Mesendoderm (in vitro differentiated cells): ENCODE data around the gene IDE.

Experiments used
- DNase-seq: peaks from one replicate; pipeline ENCODE4 v3.0.0; 2013
- H2AK5ac ChIP-seq: 2 replicates; pipeline ENCODE4 v1.6.1; 2013; ENCODE audit warnings: low read length, inconsistent platforms
- H2BK120ac ChIP-seq: 2 replicates; pipeline ENCODE4 v1.6.1; 2013; ENCODE audit warnings: low read depth, mild to moderate bottlenecking, low read length, moderate library complexity, mixed read lengths
- H2BK15ac ChIP-seq: replicated peaks from 2 replicates; pipeline ENCODE4 v1.6.1; 2013; ENCODE audit warnings: low read depth, mild to moderate bottlenecking, moderate library complexity
- H2BK5ac ChIP-seq: 2 replicates; pipeline ENCODE4 v1.6.1; 2013; ENCODE audit warnings: low read length, inconsistent platforms
- H3K18ac ChIP-seq: 2 replicates; pipeline ENCODE4 v1.6.1; 2013; ENCODE audit warnings: mild to moderate bottlenecking, low read length, mixed read lengths
- H3K23ac ChIP-seq: one replicate; pipeline ENCODE4 v1.6.1; 2013; ENCODE audit warnings: low read length
- H3K27ac ChIP-seq: 2 replicates; pipeline ENCODE4 v1.5.1; 2013; ENCODE audit warnings: low read depth, mild to moderate bottlenecking, inconsistent platforms, low read length, moderate library complexity
- H3K27me3 ChIP-seq: 2 replicates; pipeline ENCODE4 v1.6.1; 2013; ENCODE audit warnings: low read length, control low read depth, mild to moderate bottlenecking, inconsistent platforms; ENCODE audit not compliant: insufficient read depth, poor library complexity
- H3K36me3 ChIP-seq: 2 replicates; pipeline ENCODE4 v1.6.1; 2013; ENCODE audit warnings: low read length, inconsistent platforms; ENCODE audit not compliant: control insufficient read depth, insufficient read depth
- H3K4ac ChIP-seq: one replicate; pipeline ENCODE4 v1.6.1; 2013; ENCODE audit warnings: low read depth, mild to moderate bottlenecking, low read length, moderate library complexity
- H3K4me1 ChIP-seq: 2 replicates; pipeline ENCODE4 v1.6.1; 2013; ENCODE audit warnings: low read depth, low read length, inconsistent platforms; ENCODE audit not compliant: control insufficient read depth
- H3K4me2 ChIP-seq: 2 replicates; pipeline ENCODE4 v1.6.1; 2013; ENCODE audit warnings: low read length
- H3K4me3 ChIP-seq: 2 replicates; pipeline ENCODE4 v1.5.1; 2013; ENCODE audit warnings: mild to moderate bottlenecking, low read length
- H3K56ac ChIP-seq: one replicate; pipeline ENCODE4 v1.6.1; 2013; ENCODE audit warnings: low read length
- H3K79me1 ChIP-seq: 2 replicates; pipeline ENCODE4 v1.6.1; 2013; ENCODE audit warnings: low read length, inconsistent platforms
- H3K79me2 ChIP-seq: 2 replicates; pipeline ENCODE4 v1.6.1; 2013; ENCODE audit warnings: mild to moderate bottlenecking, low read length; ENCODE audit not compliant: control insufficient read depth, insufficient read depth
- H3K9ac ChIP-seq: 2 replicates; pipeline ENCODE4 v1.6.1; 2013; ENCODE audit warnings: low read length, inconsistent platforms
- H4K5ac ChIP-seq: one replicate; pipeline ENCODE4 v1.6.1; 2013; ENCODE audit warnings: low read length
- H4K8ac ChIP-seq: one replicate; pipeline ENCODE4 v1.6.1; 2013; ENCODE audit warnings: low read depth, mild to moderate bottlenecking, control low read depth, low read length, moderate library complexity
- WGBS: extraction: QIAGEN DNeasy Blood & Tissue Kit; methylation state at CpG from one replicate; pipeline ENCODE4 v1.1.7; 2013; ENCODE audit warnings: low lambda C conversion rate, missing lambda C conversion rate; ENCODE audit not compliant: insufficient coverage; ENCODE audit errors: extremely low coverage; 5-methylcytosine and 5-hydroxymethylcytosine counted together

The IDE gene

DNA sequence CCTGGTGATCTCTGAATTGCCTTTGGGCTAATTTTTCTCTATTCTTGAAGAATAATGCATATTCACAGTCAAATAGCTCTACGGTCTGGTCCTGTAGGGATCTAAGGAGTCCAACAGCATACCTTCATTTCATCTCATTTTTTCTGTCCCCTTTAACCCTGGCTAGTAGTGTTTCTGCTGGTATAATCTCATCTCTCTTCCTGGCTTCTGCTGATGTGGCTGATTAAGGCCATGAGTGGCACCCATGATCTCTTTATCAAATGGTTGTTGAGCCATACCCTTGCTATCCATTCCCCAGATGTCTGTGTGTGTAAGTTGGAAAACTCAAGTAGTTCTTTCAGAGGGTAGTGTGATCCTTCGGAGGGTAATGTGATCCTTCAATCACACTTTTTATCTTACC lies 163.4 kb downstream of the IDE start:
- Histone ChIP-seq H3K18ac (no peak overlapping the region), H3K9ac (no peak overlapping the region), H3K27ac (no peak overlapping the region)

DNA sequence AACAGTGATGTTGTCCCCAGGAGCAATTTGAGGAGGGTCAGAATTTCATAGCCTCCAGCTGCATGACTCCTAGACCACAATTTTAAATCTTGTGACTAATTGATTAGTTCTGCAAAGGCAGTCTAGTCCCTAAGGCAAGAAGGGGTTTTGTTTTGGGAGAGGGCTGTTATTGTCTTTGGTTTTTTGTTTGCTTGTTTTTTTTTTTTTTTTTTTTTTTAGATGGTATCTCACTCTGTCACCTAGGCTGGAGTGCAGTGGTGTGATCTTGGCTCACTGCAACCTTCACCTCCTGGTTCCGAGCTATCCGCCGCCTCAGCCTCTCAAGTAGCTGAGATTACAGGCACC lies 165.9 kb downstream of the IDE start:
- H3K79me2 ChIP-seq: no peaks in the 10 kb centered on the region
- no peak overlapping the region for H2BK15ac ChIP-seq
- no peaks in the 10 kb centered on the region for H3K79me1 ChIP-seq
- H2AK5ac ChIP-seq: no peak overlapping the region
- no peak overlapping the region for H2BK5ac ChIP-seq
- no peak overlapping the region for H3K4me3 ChIP-seq
- no peak overlapping the region for H3K27ac ChIP-seq
- no peaks in the 10 kb centered on the region for H3K27me3 ChIP-seq
- no peak overlapping the region for H3K4ac ChIP-seq
- no peak for DNase-seq
- no peak overlapping the region for H3K23ac ChIP-seq
- no peak overlapping the region for H4K8ac ChIP-seq
- H3K56ac ChIP-seq: no peak overlapping the region
- H3K36me3 ChIP-seq: no peaks in the 10 kb centered on the region
- H4K5ac ChIP-seq: no peak overlapping the region
- H3K18ac ChIP-seq: no peak overlapping the region
- H2BK120ac ChIP-seq: no peak overlapping the region
- H3K9ac ChIP-seq: no peak overlapping the region
- WGBS: no CpG with 5 or more reads among the region's 3 CpGs
- no peaks in the 10 kb centered on the region for H3K4me1 ChIP-seq
- H3K4me2 ChIP-seq: no peak overlapping the region

More for the DNA sequence above, 163.4 kb downstream of the IDE start:
- Histone ChIP-seq H3K27me3 (no peaks in the 10 kb centered on the region), H3K4me2 (no peak overlapping the region), H4K8ac (no peak overlapping the region), H3K4ac (no peak overlapping the region), H3K79me1 (no peaks in the 10 kb centered on the region), H3K23ac (no peak overlapping the region), H2BK120ac (no peak overlapping the region), H3K79me2 (no peaks in the 10 kb centered on the region), H4K5ac (no peak overlapping the region), H3K4me1 (no peaks in the 10 kb centered on the region), H3K4me3 (no peak overlapping the region), H3K36me3 (no peaks in the 10 kb centered on the region), H3K56ac (no peak overlapping the region), H2BK5ac (no peak overlapping the region), H2AK5ac (no peak overlapping the region), H2BK15ac (no peak overlapping the region)
- no CpG with 5 or more reads among the region's 2 CpGs for WGBS
- DNase-seq: no peak

DNA sequence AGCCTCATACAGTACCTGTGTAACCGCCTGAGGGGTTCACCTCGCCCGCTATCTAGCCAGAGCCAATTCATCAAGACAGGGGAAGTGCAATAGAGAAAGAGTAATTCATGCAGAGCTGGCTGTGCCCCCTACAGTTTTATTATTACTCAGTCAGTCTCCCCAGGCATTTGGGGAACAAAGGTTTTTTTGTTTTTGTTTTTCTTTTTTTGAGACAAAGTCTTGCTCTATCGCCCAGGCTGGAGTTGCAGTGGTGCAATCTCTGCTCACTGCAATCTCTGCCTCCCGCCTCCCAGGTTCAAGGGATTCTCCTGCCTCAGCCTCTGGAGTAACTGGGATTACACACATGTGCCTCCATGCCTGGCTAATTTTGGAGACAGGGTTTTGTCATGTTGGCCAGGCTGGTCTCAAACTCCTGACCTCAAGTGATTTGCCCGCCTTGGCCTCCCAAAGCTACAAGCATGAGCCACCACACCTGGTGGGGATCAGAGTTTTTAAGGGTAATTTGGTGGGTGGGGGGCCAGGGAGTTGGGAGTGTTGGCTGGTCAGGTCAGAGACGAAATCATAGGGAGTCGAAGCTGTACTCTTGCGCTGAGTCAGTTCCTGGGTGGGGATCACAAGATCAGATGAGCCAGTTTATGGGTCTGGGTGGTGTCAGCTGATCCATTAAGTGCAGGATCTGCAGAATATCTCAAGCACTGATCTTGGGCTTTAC lies 166.4 kb downstream of the IDE start:
- Histone ChIP-seq H2AK5ac (no peak overlapping the region), H3K4me2 (no peak overlapping the region), H3K56ac (no peak overlapping the region), H3K79me2 (no peaks in the 10 kb centered on the region), H3K36me3 (no peaks in the 10 kb centered on the region), H3K18ac (no peak overlapping the region), H4K5ac (no peak overlapping the region), H3K27me3 (no peaks in the 10 kb centered on the region), H3K23ac (no peak overlapping the region), H3K4ac (no peak overlapping the region), H2BK5ac (no peak overlapping the region), H3K27ac (no peak overlapping the region), H3K79me1 (no peaks in the 10 kb centered on the region), H3K9ac (no peak overlapping the region), H3K4me3 (no peak overlapping the region), H3K4me1 (no peaks in the 10 kb centered on the region), H2BK15ac (no peak overlapping the region), H4K8ac (no peak overlapping the region), H2BK120ac (no peak overlapping the region)
- WGBS: no CpG with 5 or more reads among the region's 9 CpGs
- DNase-seq: peak; percentile 36

DNA sequence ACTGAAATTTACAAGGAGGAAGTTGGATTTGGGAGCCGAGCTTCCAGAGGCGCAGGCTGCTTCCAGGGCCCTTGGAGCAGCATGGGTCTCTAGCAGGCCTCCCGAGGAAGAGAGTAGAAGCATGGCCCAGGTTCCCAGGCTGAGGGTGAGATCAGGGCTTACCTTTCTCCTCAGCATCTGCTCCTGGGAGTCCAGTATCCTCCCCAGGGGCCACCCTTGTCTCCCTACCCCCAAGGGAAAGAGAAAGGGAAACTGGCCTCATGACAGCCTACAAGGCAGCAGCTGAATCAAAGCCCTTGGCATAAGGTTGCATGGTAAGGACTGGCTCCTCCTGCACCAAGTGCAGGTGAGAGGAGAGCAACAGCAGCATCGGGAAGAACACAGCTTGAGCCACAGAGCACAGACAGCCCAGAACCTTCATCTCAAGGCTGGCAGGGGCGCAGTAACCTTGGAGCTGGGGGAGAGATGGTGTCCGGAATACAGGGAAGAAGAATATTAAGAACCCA lies 168.4 kb downstream of the IDE start:
- Histone ChIP-seq H4K8ac (no peak overlapping the region), H2AK5ac (no peak overlapping the region), H3K23ac (no peak overlapping the region), H3K4me1 (no peaks in the 10 kb centered on the region), H3K27me3 (no peaks in the 10 kb centered on the region), H3K18ac (no peak overlapping the region), H3K4me3 (no peak overlapping the region), H4K5ac (no peak overlapping the region), H3K9ac (peak overlapping the region; percentile 37), H3K4me2 (no peak overlapping the region), H3K4ac (no peak overlapping the region), H2BK5ac (no peak overlapping the region), H2BK15ac (no peak overlapping the region), H3K56ac (no peak overlapping the region), H2BK120ac (no peak overlapping the region), H3K36me3 (no peaks in the 10 kb centered on the region), H3K79me1 (no peaks in the 10 kb centered on the region), H3K27ac (no peak overlapping the region), H3K79me2 (no peaks in the 10 kb centered on the region)
- no peak for DNase-seq
- no CpG with 5 or more reads among the region's 6 CpGs for WGBS

DNA sequence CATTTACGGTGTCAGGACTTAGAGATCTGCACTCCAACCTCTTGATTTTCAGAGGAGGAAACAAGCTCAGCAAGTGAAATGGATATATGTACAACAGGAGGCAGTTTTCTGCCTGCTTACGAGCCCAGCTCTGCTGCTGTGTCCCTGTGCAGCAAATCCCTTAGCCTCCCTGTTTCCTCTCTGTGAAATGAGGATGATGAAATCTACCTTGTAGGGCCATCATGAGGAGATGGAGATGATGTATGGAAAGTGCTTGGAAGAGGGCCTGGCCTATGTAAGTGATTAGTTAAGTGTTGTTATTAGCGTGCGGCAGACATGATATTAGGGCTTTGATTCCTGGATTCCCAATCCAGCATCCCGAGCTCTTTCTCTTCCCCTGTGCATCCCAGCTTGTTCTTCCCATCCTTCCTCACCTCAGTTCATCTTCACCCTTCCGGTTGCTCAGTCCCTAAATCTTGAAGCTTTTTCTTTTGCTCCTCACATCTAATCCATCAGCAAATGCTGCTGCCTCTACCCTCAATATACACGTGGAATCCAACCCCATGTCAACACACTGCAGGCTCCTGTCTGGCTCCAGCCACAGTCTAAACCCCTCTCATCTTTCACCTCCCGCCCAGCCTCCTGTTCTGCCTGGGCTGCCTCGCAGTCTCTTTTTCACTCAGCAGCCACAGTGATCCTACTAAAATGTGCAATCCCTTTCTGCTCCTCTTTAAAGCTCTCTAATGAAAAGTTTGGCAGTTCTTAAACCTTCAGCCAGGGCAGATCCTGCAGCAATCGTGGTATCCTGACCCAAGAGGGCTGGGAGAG lies 169.1 kb downstream of the IDE start:
- Histone ChIP-seq H4K5ac (peak overlapping the region; percentile 36), H3K79me2 (no peaks in the 10 kb centered on the region), H3K4me1 (no peaks in the 10 kb centered on the region), H3K27ac (no peak overlapping the region), H2BK15ac (no peak overlapping the region), H3K4me3 (no peak overlapping the region), H3K27me3 (no peaks in the 10 kb centered on the region), H2BK5ac (no peak overlapping the region), H3K4ac (no peak overlapping the region), H3K56ac (no peak overlapping the region), H3K18ac (no peak overlapping the region), H3K36me3 (no peaks in the 10 kb centered on the region), H4K8ac (no peak overlapping the region), H2AK5ac (no peak overlapping the region), H3K9ac (peak overlapping the region; percentile 37), H3K79me1 (no peaks in the 10 kb centered on the region), H3K4me2 (no peak overlapping the region), H3K23ac (no peak overlapping the region), H2BK120ac (no peak overlapping the region)
- no peak for DNase-seq
- WGBS: no CpG with 5 or more reads among the region's 10 CpGs
